ENCODE measurements around the gene COX20.

Gene COX20

GRCh38 chr1:244862354-244862698, 26.9 kb downstream of the COX20 start:
- H3K9me3 Mint-ChIP-seq, result no peaks in the 10 kb centered on the region
- H3K4me3 Mint-ChIP-seq, result peak overlapping the region; percentile 92
- peak overlapping the region; percentile 97 for H3K27ac Mint-ChIP-seq (ENCODE audit: low read depth)
- H3K36me3 Mint-ChIP-seq (ENCODE audit: insufficient read depth), result peaks cover 68% of the 10 kb centered on the region
- peaks cover 53% of the 10 kb centered on the region for H3K4me1 Mint-ChIP-seq
- peak; percentile 17 for ATAC-seq (replicated peaks; ENCODE audit: extremely low read depth, poor library complexity, severe bottlenecking)
- H3K27me3 Mint-ChIP-seq, result no peaks in the 10 kb centered on the region
- no peak for DNase-seq (ENCODE audit: low spot score in 2 of 2)

DNA sequence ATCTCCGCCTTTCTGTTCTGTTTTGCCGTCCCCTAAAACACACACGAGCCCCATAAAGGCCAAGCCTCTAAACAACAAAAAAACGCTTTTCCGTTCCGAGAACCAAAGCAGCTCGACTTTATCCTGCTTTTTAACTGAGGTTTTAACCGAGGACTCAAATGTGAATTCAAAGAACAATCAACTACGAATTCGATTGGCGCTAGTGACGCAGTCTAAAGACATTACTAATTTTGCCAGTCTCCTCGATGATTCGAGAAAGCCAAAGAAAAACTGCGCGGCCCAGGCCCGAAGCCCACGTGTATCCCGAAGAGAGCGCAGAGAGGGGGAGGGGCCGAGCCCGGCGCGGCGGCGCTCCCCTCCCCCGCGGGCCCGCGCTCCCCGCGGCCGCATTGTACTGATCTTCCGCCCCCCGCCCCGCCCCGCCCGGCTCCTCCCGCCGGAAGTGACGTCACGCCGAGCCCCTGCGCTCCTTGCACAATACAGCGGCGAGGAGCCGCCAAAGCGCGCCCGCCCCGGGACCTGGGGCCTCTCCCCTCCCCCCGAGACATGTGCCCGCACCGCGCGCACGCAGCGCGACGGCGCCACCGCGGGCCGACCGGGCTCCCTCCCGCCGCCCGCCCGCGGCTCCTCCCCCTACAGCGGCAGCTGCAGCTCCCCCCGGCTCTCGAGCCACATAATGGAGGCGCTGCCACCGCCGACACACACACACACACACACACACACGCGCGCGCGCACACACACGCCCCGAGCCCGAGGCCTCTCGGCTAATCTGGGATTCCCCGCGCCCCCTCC, 27.4 kb downstream of the COX20 start:
- ATAC-seq (replicated peaks; ENCODE audit: extremely low read depth, poor library complexity, severe bottlenecking) (peak; percentile 61), DNase-seq (ENCODE audit: low spot score in 2 of 2) (peak; percentile 85 to 93)
- Mint-ChIP-seq H3K4me1 (peaks cover 53% of the 10 kb centered on the region), H3K27ac (ENCODE audit: low read depth) (peak overlapping the region; percentile 97), H3K36me3 (ENCODE audit: insufficient read depth) (peaks cover 62% of the 10 kb centered on the region), H3K27me3 (no peaks in the 10 kb centered on the region), H3K4me3 (peak overlapping the region; percentile 92), H3K9me3 (no peaks in the 10 kb centered on the region)

GRCh38 chr1:244863491-244864252, 28.2 kb downstream of the COX20 start:
- no peak for DNase-seq (ENCODE audit: low spot score in 2 of 2)

DNA sequence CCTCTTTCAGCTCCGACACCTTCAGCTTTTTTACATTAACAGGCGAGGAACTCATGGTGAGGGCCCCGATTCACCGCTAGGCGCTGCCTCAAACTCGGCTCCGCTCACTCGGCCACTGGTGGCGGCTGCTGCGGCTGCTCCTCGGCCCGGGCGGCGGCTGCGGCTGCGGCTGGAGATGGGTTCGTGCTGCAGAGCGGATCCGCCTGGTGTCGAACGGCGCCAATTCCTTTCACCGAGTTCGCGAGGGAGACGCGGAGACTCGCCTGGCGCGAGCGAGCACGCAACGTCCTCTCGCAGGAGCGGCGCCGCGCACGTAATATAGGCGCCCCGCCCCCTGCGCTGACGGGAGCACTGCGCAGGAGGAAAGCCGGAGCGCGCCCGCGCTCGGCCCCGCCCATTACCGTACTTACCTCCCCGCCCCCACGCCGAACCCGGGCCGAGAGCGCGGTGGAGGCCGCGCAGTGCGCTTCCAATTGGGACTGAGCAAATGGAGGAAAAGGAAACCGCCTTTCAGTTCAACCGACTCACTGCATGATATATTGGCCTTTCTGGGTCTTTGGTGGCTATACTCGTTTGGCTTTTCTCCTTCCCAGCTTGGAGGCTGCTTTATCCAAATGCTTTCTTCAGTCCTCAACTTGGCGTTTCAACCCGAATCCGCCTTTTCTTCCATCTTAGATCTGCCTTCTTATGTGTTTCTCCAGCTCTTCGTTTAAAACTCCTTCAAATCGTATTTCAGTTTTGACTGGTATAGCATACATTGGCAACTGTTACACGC, 29.0 kb downstream of the COX20 start, which contains the start of gene HNRNPU:
Gene HNRNPU, minus strand, starts transcription at position 291 of the 775 bp plus-strand sequence. Its CDS starts 236 bp downstream, at position 55.
- Mint-ChIP-seq H3K27me3 (no peaks in the 10 kb centered on the region), H3K36me3 (ENCODE audit: insufficient read depth) (peaks cover 49% of the 10 kb centered on the region)

More at GRCh38 chr1:244863491-244864252, 28.2 kb downstream of the COX20 start:
- H3K4me1 Mint-ChIP-seq, result peaks cover 50% of the 10 kb centered on the region
- no peaks in the 10 kb centered on the region for H3K9me3 Mint-ChIP-seq
- H3K27ac Mint-ChIP-seq (ENCODE audit: low read depth), result peak overlapping the region; percentile 97
- H3K36me3 Mint-ChIP-seq (ENCODE audit: insufficient read depth), result peaks cover 54% of the 10 kb centered on the region
- no peak for ATAC-seq (replicated peaks; ENCODE audit: extremely low read depth, poor library complexity, severe bottlenecking)
- H3K4me3 Mint-ChIP-seq, result peak overlapping the region; percentile 92
- no peaks in the 10 kb centered on the region for H3K27me3 Mint-ChIP-seq

DNA sequence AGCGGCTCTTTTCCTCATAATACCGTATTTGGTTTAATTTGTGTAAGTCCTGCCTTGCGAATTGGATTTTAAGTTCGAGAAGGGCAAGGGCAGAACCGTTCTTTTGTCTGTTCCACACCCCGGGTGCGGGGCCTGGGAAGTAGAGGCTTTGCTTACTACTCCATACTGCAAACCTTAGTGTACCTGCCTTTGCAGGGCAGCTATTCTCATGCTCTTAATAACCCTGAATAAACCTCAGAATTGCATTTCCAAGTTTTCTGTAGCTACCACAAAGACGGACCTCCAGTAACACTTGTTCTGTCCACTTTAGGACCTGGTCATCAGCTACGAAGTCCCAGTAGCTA, 29.5 kb downstream of the COX20 start:
- peak overlapping the region; percentile 97 for H3K27ac Mint-ChIP-seq (ENCODE audit: low read depth)
- H3K4me1 Mint-ChIP-seq, result peaks cover 36% of the 10 kb centered on the region
- no peaks in the 10 kb centered on the region for H3K27me3 Mint-ChIP-seq
- peaks cover 44% of the 10 kb centered on the region for H3K36me3 Mint-ChIP-seq (ENCODE audit: insufficient read depth)
- DNase-seq (ENCODE audit: low spot score in 2 of 2), result no peak
- H3K4me3 Mint-ChIP-seq, result peak overlapping the region; percentile 92
- ATAC-seq (replicated peaks; ENCODE audit: extremely low read depth, poor library complexity, severe bottlenecking), result no peak
- no peaks in the 10 kb centered on the region for H3K9me3 Mint-ChIP-seq

More for the DNA sequence above, 29.0 kb downstream of the COX20 start, which contains the start of gene HNRNPU:
- DNase-seq (ENCODE audit: low spot score in 2 of 2) (peak; percentile 93 to 95), ATAC-seq (replicated peaks; ENCODE audit: extremely low read depth, poor library complexity, severe bottlenecking) (peak; percentile 41)
- Mint-ChIP-seq H3K4me3 (peak within 1 kb of the TSS; percentile 92), H3K4me1 (peaks cover 42% of the 10 kb centered on the region), H3K9me3 (no peaks in the 10 kb centered on the region), H3K27ac (ENCODE audit: low read depth) (peak within 1 kb of the TSS; percentile 97)

DNA sequence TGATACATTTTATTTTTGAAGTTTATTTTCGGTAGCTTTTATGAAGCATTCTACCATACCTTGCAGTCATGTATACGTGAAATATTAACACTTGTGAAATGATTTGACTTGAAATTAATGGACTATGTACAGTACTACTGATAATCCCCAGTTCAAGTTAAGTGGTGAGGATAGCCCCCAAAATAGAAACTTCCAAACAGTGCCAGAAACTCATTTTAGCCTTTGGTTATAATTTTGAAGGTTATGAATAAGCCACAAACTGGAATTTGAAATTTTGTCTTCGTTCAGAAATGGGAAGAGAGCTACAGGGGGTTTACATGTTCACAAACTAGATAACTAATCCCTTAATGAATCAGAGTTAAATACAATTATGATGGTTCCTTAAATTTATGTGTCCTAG, 30.4 kb downstream of the COX20 start:
- DNase-seq (ENCODE audit: low spot score in 2 of 2), result no peak
- Mint-ChIP-seq H3K27ac (ENCODE audit: low read depth) (peak overlapping the region; percentile 97), H3K27me3 (no peaks in the 10 kb centered on the region), H3K4me1 (peaks cover 28% of the 10 kb centered on the region), H3K36me3 (ENCODE audit: insufficient read depth) (peaks cover 38% of the 10 kb centered on the region), H3K9me3 (no peaks in the 10 kb centered on the region), H3K4me3 (peak overlapping the region; percentile 92)
- no peak for ATAC-seq (replicated peaks; ENCODE audit: extremely low read depth, poor library complexity, severe bottlenecking)

- H3K27ac Mint-ChIP-seq (ENCODE audit: low read depth), result no peak overlapping the region
- peaks cover 36% of the 10 kb centered on the region for H3K36me3 Mint-ChIP-seq (ENCODE audit: insufficient read depth)
- no peak overlapping the region for H3K4me3 Mint-ChIP-seq
- ATAC-seq (replicated peaks; ENCODE audit: extremely low read depth, poor library complexity, severe bottlenecking), result no peak
- no peak for DNase-seq (ENCODE audit: low spot score in 2 of 2)
- peaks cover 23% of the 10 kb centered on the region for H3K4me1 Mint-ChIP-seq
- H3K27me3 Mint-ChIP-seq, result no peaks in the 10 kb centered on the region
- no peaks in the 10 kb centered on the region for H3K9me3 Mint-ChIP-seq
Measured at GRCh38 chr1:244866355-244866754, 30.9 kb downstream of the COX20 start.

- Mint-ChIP-seq H3K27me3 (no peaks in the 10 kb centered on the region), H3K4me1 (peaks cover 8% of the 10 kb centered on the region), H3K36me3 (ENCODE audit: insufficient read depth) (peaks cover 15% of the 10 kb centered on the region), H3K9me3 (no peaks in the 10 kb centered on the region), H3K27ac (ENCODE audit: low read depth) (no peak overlapping the region), H3K4me3 (no peak overlapping the region)
- ATAC-seq (replicated peaks; ENCODE audit: extremely low read depth, poor library complexity, severe bottlenecking), result no peak
- no peak for DNase-seq (ENCODE audit: low spot score in 2 of 2)
Measured at GRCh38 chr1:244868484-244869363, 33.3 kb downstream of the COX20 start.

GRCh38 chr1:244869364-244869827, 33.9 kb downstream of the COX20 start:
- no peak overlapping the region for H3K27ac Mint-ChIP-seq (ENCODE audit: low read depth)
- DNase-seq (ENCODE audit: low spot score in 2 of 2) (no peak), ATAC-seq (replicated peaks; ENCODE audit: extremely low read depth, poor library complexity, severe bottlenecking) (no peak)
- H3K27me3 Mint-ChIP-seq, result no peaks in the 10 kb centered on the region
- no peak overlapping the region for H3K4me3 Mint-ChIP-seq
- H3K4me1 Mint-ChIP-seq, result peaks cover 8% of the 10 kb centered on the region
- H3K9me3 Mint-ChIP-seq, result no peaks in the 10 kb centered on the region
- H3K36me3 Mint-ChIP-seq (ENCODE audit: insufficient read depth), result peaks cover 9% of the 10 kb centered on the region

DNA sequence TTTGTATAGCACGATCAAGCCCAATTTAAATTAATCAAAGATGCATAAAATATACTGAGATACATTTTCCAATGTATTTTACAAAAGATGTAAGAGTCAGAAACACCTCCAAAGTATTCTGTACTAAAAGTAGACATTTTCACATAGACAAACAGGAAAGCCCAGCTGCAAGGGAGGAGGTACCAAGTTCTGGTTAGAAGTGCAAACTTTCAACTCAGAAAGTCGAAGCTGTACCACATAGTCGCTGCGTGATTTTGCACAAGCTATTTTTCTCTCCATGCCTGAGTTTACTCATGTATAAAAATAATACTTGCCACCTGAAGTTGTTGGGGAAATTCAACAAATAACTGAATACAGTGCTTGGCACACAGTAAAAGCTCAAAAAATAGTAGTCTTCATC, 34.5 kb downstream of the COX20 start:
- peaks cover 3% of the 10 kb centered on the region for H3K36me3 Mint-ChIP-seq (ENCODE audit: insufficient read depth)
- H3K27me3 Mint-ChIP-seq, result no peaks in the 10 kb centered on the region
- H3K9me3 Mint-ChIP-seq, result no peaks in the 10 kb centered on the region
- DNase-seq (ENCODE audit: low spot score in 2 of 2), result no peak
- no peak overlapping the region for H3K27ac Mint-ChIP-seq (ENCODE audit: low read depth)
- no peak overlapping the region for H3K4me3 Mint-ChIP-seq
- peaks cover 4% of the 10 kb centered on the region for H3K4me1 Mint-ChIP-seq
- ATAC-seq (replicated peaks; ENCODE audit: extremely low read depth, poor library complexity, severe bottlenecking), result no peak

DNA sequence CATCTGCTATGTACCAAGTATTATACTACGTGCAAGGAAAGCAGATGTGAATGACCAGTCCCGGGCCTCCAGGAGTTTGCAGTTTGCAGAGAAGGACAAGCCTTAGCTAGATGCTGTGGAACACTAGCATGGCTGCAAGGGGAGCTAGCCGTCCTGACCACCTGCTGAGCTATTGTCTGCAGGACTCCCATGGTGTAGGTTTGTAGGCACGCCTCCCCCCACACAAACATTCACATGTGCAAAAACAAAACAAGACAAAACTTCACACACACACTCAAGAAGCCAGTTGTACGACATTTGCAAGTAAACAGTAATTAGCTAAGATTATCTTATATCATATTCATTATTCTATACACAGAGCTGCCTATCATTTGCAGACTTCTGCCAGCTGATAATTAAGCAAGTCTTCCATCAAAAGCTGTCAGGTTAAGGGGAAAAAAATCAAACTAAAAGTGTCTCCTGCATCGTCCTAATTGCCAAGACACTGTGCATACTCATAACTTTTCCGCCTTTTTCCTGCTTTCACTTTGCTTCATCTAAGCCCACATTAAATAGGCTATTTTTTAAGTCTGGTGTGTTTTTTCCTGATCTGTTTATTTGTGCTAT, 39.6 kb downstream of the COX20 start:
- Mint-ChIP-seq H3K4me1 (no peaks in the 10 kb centered on the region), H3K9me3 (no peaks in the 10 kb centered on the region), H3K36me3 (ENCODE audit: insufficient read depth) (peaks cover 2% of the 10 kb centered on the region), H3K27me3 (no peaks in the 10 kb centered on the region), H3K27ac (ENCODE audit: low read depth) (no peak overlapping the region), H3K4me3 (no peak overlapping the region)
- ATAC-seq (replicated peaks; ENCODE audit: extremely low read depth, poor library complexity, severe bottlenecking), result no peak
- no peak for DNase-seq (ENCODE audit: low spot score in 2 of 2)

All from central memory CD8-positive, alpha-beta T cell (primary cell).